ENCODE results near the gene TGFA. TPM values are rescaled to one million over a fixed set of nuclear protein-coding genes. Genes with fewer than 3 reads are reported as not detected.

Gene TGFA
- polyA plus RNA-seq, 4 donors = 18.4 to 21.1 (median 19.4) TPM

- DNase-seq (ENCODE audit: low read depth in 4 of 4, low spot score in 3 of 4) = no peak
Measured at GRCh38 chr2:70499253-70499652, 54.4 kb downstream of the TGFA start.

GRCh38 chr2:70498528-70498927 is 55.1 kb downstream of the TGFA start:
- DNase-seq (ENCODE audit: low read depth in 4 of 4, low spot score in 3 of 4) = no peak

GRCh38 chr2:70498054-70498453 is 55.6 kb downstream of the TGFA start:
- no peak for DNase-seq (ENCODE audit: low read depth in 4 of 4, low spot score in 3 of 4)

- DNase-seq (ENCODE audit: low read depth in 4 of 4, low spot score in 3 of 4) = no peak
Measured at GRCh38 chr2:70496819-70497218, 56.8 kb downstream of the TGFA start.

GRCh38 chr2:70494293-70494886 is 59.2 kb downstream of the TGFA start:
- DNase-seq (ENCODE audit: low read depth in 4 of 4, low spot score in 3 of 4) = no peak

- no peak for DNase-seq (ENCODE audit: low read depth in 4 of 4, low spot score in 3 of 4)
Measured at GRCh38 chr2:70490381-70490780, 63.2 kb downstream of the TGFA start.

GRCh38 chr2:70489165-70489564 is 64.5 kb downstream of the TGFA start:
- DNase-seq (ENCODE audit: low read depth in 4 of 4, low spot score in 3 of 4) = no peak

- DNase-seq (ENCODE audit: low read depth in 4 of 4, low spot score in 3 of 4) = no peak
Measured at GRCh38 chr2:70484086-70484485, 69.5 kb downstream of the TGFA start.

- DNase-seq (ENCODE audit: low read depth in 4 of 4, low spot score in 3 of 4) = no peak
Measured at GRCh38 chr2:70482401-70482800, 71.2 kb downstream of the TGFA start.

GRCh38 chr2:70480468-70480867 is 73.2 kb downstream of the TGFA start:
- DNase-seq (ENCODE audit: low read depth in 4 of 4, low spot score in 3 of 4) = no peak

GRCh38 chr2:70479816-70480215 is 73.8 kb downstream of the TGFA start:
- DNase-seq (ENCODE audit: low read depth in 4 of 4, low spot score in 3 of 4) = no peak

GRCh38 chr2:70477441-70477844 is 76.2 kb downstream of the TGFA start:
- DNase-seq (ENCODE audit: low read depth in 4 of 4, low spot score in 3 of 4) = no peak

GRCh38 chr2:70475266-70475665 is 78.4 kb downstream of the TGFA start:
- no peak for DNase-seq (ENCODE audit: low read depth in 4 of 4, low spot score in 3 of 4)

- DNase-seq (ENCODE audit: low read depth in 4 of 4, low spot score in 3 of 4) = no peak
Measured at GRCh38 chr2:70474256-70474848, 79.3 kb downstream of the TGFA start.

- DNase-seq (ENCODE audit: low read depth in 4 of 4, low spot score in 3 of 4) = no peak
Measured at GRCh38 chr2:70473101-70473722, 80.4 kb downstream of the TGFA start.

- no peak for DNase-seq (ENCODE audit: low read depth in 4 of 4, low spot score in 3 of 4)
Measured at GRCh38 chr2:70472221-70472890, 81.3 kb downstream of the TGFA start.

- no peak for DNase-seq (ENCODE audit: low read depth in 4 of 4, low spot score in 3 of 4)
Measured at GRCh38 chr2:70471129-70471528, 82.5 kb downstream of the TGFA start.

GRCh38 chr2:70469961-70470360 is 83.7 kb downstream of the TGFA start:
- DNase-seq (ENCODE audit: low read depth in 4 of 4, low spot score in 3 of 4) = no peak

- no peak for DNase-seq (ENCODE audit: low read depth in 4 of 4, low spot score in 3 of 4)
Measured at GRCh38 chr2:70469435-70469834, 84.2 kb downstream of the TGFA start.

- DNase-seq (ENCODE audit: low read depth in 4 of 4, low spot score in 3 of 4) = no peak
Measured at GRCh38 chr2:70468878-70469277, 84.7 kb downstream of the TGFA start.

GRCh38 chr2:70467831-70468779 is 85.5 kb downstream of the TGFA start:
- no peak for DNase-seq (ENCODE audit: low read depth in 4 of 4, low spot score in 3 of 4)
